ENCODE measurements around the gene HECTD4. TPM values are rescaled to one million over a fixed set of nuclear protein-coding genes. Genes with fewer than 3 reads are reported as not detected.

The HECTD4 gene
- total RNA-seq, 1 experiment from 2014 or later, result 37.4 TPM

DNA sequence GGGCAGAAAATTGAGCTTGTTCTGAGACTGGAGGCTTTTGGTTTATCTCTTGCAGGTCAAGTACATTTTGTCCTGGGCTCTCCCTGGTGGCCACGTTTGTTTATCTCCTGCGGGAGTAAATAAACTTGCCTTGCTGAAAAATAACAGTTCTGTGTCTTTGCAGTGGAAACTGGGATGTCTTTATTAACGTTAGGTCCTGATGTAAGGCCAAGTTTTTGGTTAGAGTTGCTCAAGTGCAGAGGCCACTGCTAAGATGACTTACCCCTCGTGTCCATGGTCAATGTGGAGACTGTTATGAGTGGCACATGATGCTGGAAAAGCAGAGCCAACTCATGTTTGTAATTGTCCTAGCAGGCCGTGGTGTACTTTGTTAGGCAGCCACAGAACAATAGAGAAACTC lies 40.3 kb upstream of the HECTD4 start:
- H3K36me3 ChIP-seq (ENCODE audit: low read depth), result peaks cover 7% of the 10 kb centered on the region; the same call in 1 of the 2 replicates
- peaks cover 66% of the 10 kb centered on the region for H4K20me1 ChIP-seq (ENCODE audit: insufficient read depth)
- intact Hi-C loops (cut with micrococcal nuclease; ENCODE audit: unreplicated experiment), result no loop called here
- H3K4me2 ChIP-seq, result no peak overlapping the region
- no peak overlapping the region for H3K27ac ChIP-seq
- BruUV-seq (replicated peaks), result no TSS peak
- H3F3A ChIP-seq (ENCODE audit: insufficient read depth, low read depth), result peaks cover 21% of the 10 kb centered on the region; the same call in 1 of the 2 replicates
- peaks cover 87% of the 10 kb centered on the region for H3K79me2 ChIP-seq (ENCODE audit: low read depth)
- H3K4me1 ChIP-seq (replicated peaks; ENCODE audit: insufficient read depth), result peaks cover 13% of the 10 kb centered on the region
- H3K9me2 ChIP-seq (ENCODE audit: insufficient read depth), result no peaks in the 10 kb centered on the region
- no peaks in the 10 kb centered on the region for H3K27me3 ChIP-seq (ENCODE audit: insufficient read depth, low read depth)
- no peaks in the 10 kb centered on the region for H3K9me3 ChIP-seq (ENCODE audit: insufficient read depth, low read depth)
- no peak for DNase-seq
- no peak overlapping the region for H2AFZ ChIP-seq
- CTCF ChIA-PET, result no interaction called here
- H3K4me3 ChIP-seq, result no peak overlapping the region
- POLR2A ChIA-PET (ENCODE audit: unreplicated experiment), result no interaction called here
- TF ChIP-seq, protein P1, sequence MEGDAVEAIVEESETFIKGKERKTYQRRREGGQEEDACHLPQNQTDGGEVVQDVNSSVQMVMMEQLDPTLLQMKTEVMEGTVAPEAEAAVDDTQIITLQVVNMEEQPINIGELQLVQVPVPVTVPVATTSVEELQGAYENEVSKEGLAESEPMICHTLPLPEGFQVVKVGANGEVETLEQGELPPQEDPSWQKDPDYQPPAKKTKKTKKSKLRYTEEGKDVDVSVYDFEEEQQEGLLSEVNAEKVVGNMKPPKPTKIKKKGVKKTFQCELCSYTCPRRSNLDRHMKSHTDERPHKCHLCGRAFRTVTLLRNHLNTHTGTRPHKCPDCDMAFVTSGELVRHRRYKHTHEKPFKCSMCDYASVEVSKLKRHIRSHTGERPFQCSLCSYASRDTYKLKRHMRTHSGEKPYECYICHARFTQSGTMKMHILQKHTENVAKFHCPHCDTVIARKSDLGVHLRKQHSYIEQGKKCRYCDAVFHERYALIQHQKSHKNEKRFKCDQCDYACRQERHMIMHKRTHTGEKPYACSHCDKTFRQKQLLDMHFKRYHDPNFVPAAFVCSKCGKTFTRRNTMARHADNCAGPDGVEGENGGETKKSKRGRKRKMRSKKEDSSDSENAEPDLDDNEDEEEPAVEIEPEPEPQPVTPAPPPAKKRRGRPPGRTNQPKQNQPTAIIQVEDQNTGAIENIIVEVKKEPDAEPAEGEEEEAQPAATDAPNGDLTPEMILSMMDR (conservative IDR thresholded peaks at IDR 0.05), result no peak
- no peak for TF ChIP-seq EZH2 (IDR thresholded peaks at IDR 0.05; ENCODE audit: low read depth)

DNA sequence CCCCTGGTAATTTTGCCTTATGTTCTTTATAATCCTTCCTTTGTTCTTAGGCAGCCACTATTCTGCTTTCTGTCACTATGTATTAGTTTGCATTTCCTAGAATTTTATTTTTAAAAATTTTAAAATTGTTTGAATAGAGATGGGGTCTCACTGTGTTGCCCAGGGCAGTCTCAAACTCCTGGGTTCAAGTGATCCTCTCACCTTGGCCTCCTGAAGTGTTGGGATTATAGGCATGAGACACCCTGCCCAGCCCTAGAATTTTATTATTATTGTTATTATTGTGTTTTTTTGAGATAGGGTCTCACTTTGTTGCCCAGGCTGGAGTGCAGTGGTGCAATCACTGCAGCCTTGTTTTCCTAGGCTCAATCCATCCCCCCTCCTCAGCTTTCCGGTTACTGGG lies 39.1 kb upstream of the HECTD4 start:
- CTCF ChIA-PET, result no interaction called here

DNA sequence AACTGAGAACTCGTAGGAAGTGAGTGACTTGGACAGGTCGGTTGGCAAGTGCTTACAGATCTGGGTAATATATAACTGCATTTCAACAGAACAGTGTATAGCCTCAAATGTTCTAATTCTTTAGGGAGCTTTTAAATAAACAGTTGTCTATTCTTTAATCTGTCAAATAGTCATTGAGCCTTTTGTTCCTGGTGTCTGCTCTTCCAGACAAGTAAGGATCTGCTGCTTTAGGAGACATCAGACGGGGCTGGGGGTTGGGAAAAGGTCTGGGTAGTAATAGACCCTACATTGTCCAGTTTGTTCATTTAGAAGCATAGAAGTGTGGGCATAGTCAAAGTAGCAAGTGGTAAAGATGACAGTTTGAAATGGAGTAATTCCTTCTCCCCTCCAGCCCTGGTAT lies 38.5 kb upstream of the HECTD4 start:
- H4K20me1 ChIP-seq (ENCODE audit: insufficient read depth), result peaks cover 53% of the 10 kb centered on the region
- no peak overlapping the region for H3K27ac ChIP-seq
- H3K4me2 ChIP-seq, result peak overlapping the region; percentile 81
- H3K27me3 ChIP-seq (ENCODE audit: insufficient read depth, low read depth), result no peaks in the 10 kb centered on the region
- H3K9me3 ChIP-seq (ENCODE audit: insufficient read depth, low read depth), result no peaks in the 10 kb centered on the region
- H3K4me1 ChIP-seq (replicated peaks; ENCODE audit: insufficient read depth), result peaks cover 13% of the 10 kb centered on the region
- H3F3A ChIP-seq (ENCODE audit: insufficient read depth, low read depth), result peaks cover 22% of the 10 kb centered on the region; the same call in 1 of the 2 replicates
- no peak for DNase-seq
- intact Hi-C loops (cut with micrococcal nuclease; ENCODE audit: unreplicated experiment), result no loop called here
- H3K4me3 ChIP-seq, result no peak overlapping the region; the same call in 1 of the 2 replicates
- ChIA-PET POLR2A (ENCODE audit: unreplicated experiment) (no interaction called here), CTCF (no interaction called here)
- TF ChIP-seq, protein P1 (conservative IDR thresholded peaks at IDR 0.05), result no peak
- TF ChIP-seq EZH2 (IDR thresholded peaks at IDR 0.05; ENCODE audit: low read depth), result no peak
- H3K9me2 ChIP-seq (ENCODE audit: insufficient read depth), result no peaks in the 10 kb centered on the region
- H2AFZ ChIP-seq, result no peak overlapping the region
- BruUV-seq (replicated peaks), result no TSS peak
- H3K36me3 ChIP-seq (ENCODE audit: low read depth), result peaks cover 7% of the 10 kb centered on the region; the same call in 1 of the 2 replicates
- H3K79me2 ChIP-seq (ENCODE audit: low read depth), result peaks cover 73% of the 10 kb centered on the region

More for the DNA sequence above, 39.1 kb upstream of the HECTD4 start:
- no peak for DNase-seq
- intact Hi-C loops (cut with micrococcal nuclease; ENCODE audit: unreplicated experiment), result no loop called here
- POLR2A ChIA-PET (ENCODE audit: unreplicated experiment), result no interaction called here
- Histone ChIP-seq H2AFZ (no peak overlapping the region), H3F3A (ENCODE audit: insufficient read depth, low read depth) (peaks cover 22% of the 10 kb centered on the region; the same call in 1 of the 2 replicates), H3K79me2 (ENCODE audit: low read depth) (peaks cover 79% of the 10 kb centered on the region), H3K27ac (no peak overlapping the region), H3K9me3 (ENCODE audit: insufficient read depth, low read depth) (no peaks in the 10 kb centered on the region), H3K4me2 (peak overlapping the region; percentile 81), H3K9me2 (ENCODE audit: insufficient read depth) (no peaks in the 10 kb centered on the region), H4K20me1 (ENCODE audit: insufficient read depth) (peaks cover 59% of the 10 kb centered on the region), H3K27me3 (ENCODE audit: insufficient read depth, low read depth) (no peaks in the 10 kb centered on the region), H3K4me3 (no peak overlapping the region), H3K4me1 (replicated peaks; ENCODE audit: insufficient read depth) (peaks cover 13% of the 10 kb centered on the region), H3K36me3 (ENCODE audit: low read depth) (peaks cover 7% of the 10 kb centered on the region; the same call in 1 of the 2 replicates)
- TF ChIP-seq, protein P1 (conservative IDR thresholded peaks at IDR 0.05), result no peak
- TF ChIP-seq EZH2 (IDR thresholded peaks at IDR 0.05; ENCODE audit: low read depth), result no peak
- no TSS peak for BruUV-seq (replicated peaks)

Data from PC-9 (cell line).